ENCODE measurements around the gene CLDN6. TPM values are rescaled to one million over a fixed set of nuclear protein-coding genes. Genes with fewer than 3 reads are reported as not detected.

Gene CLDN6
- total and polyA plus RNA-seq, 2 of the 13 experiments (the other 11 are each of a cell fraction or from before 2014, with no cell fraction given) = 5.9 to 7.6 TPM

DNA sequence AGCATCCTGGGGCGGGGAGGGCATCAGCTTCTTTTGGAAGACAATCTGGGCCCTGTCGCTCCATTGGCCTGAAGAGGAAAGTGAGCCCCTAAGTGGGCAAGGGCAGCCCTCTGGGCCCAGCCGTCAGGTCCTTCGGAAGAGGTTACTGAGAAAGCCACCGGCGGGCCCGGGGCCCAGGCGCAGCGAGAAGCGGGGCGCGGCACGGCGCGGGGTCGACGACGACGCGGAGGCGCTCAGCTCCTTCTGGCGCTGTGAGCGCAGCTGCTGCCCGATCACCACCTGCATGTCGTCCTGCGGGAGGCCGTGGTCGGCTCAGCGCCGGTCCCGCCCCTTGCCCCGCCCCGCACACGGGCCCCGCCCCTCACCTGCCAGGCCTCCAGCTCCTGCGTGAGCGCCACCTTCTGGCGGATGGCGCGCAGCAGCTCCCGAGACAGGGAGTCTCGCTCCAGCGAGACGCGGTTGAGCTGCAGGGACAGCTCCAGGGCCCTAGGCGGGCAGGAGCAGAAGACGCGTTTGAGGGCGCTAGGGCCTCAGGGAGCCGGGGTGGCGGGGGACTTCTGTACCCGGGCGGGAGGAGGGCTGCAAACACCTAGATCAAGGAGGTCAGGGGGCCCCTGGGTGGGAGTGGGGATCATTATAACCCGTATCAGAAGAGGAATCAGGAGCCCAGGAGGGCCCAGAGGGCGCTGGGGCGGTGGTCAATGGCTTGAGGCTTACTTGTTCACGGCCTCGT is 10.2 kb upstream of the CLDN6 start (continued):
- TF ChIP-seq ZNF550 (CRISPR knock-in tag; IDR thresholded peaks at IDR 0.05; ENCODE audit: borderline replicate concordance) (no peak), ZNF660 (CRISPR knock-in tag; IDR thresholded peaks at IDR 0.05; ENCODE audit: borderline replicate concordance, low read depth) (no peak), NRL (CRISPR knock-in tag; IDR thresholded peaks at IDR 0.05; ENCODE audit: borderline replicate concordance) (no peak; the same call in 1 of the 2 replicates), ZNF501 (CRISPR knock-in tag; IDR thresholded peaks at IDR 0.05) (peak; percentile 49; the same call in 1 of the 2 replicates), FOXP1 (IDR thresholded peaks at IDR 0.05) (no peak), FOXP1 (CRISPR knock-in tag; IDR thresholded peaks at IDR 0.05) (no peak), ZNF572 (CRISPR knock-in tag; IDR thresholded peaks at IDR 0.05) (no peak), NCOA5 (CRISPR knock-in tag; IDR thresholded peaks at IDR 0.05) (no peak), ELF4 (CRISPR knock-in tag; IDR thresholded peaks at IDR 0.05; ENCODE audit: borderline replicate concordance) (no peak), HMGA1 (CRISPR knock-in tag; conservative IDR thresholded peaks at IDR 0.05) (no peak), RARG (CRISPR knock-in tag; IDR thresholded peaks at IDR 0.05; ENCODE audit: low read depth) (no peak), ZNF260 (CRISPR knock-in tag; IDR thresholded peaks at IDR 0.05; ENCODE audit: borderline replicate concordance, low read depth) (no peak), E2F2 (CRISPR knock-in tag; IDR thresholded peaks at IDR 0.05; ENCODE audit: borderline replicate concordance) (no peak), ZNF780A (CRISPR knock-in tag; IDR thresholded peaks at IDR 0.05) (no peak), ZNF20 (CRISPR knock-in tag; IDR thresholded peaks at IDR 0.05) (no peak), CBX2 (IDR thresholded peaks at IDR 0.05; ENCODE audit: low read depth, low read length) (no peak), CBX2 (CRISPR knock-in tag; IDR thresholded peaks at IDR 0.05; ENCODE audit: low read depth) (no peak), KLF9 (CRISPR knock-in tag; IDR thresholded peaks at IDR 0.05; ENCODE audit: low read depth) (no peak), CEBPB (IDR thresholded peaks at IDR 0.05; ENCODE audit: borderline replicate concordance, low read depth, low read length) (no peak), ZNF496 (CRISPR knock-in tag; IDR thresholded peaks at IDR 0.05; ENCODE audit: insufficient replicate concordance) (no peak), MED13 (CRISPR knock-in tag; IDR thresholded peaks at IDR 0.05) (no peak), ZNF614 (CRISPR knock-in tag; IDR thresholded peaks at IDR 0.05; ENCODE audit: borderline replicate concordance) (no peak), HMG20B (CRISPR knock-in tag; conservative IDR thresholded peaks at IDR 0.05) (no peak)
- TF ChIP-seq, protein P1, sequence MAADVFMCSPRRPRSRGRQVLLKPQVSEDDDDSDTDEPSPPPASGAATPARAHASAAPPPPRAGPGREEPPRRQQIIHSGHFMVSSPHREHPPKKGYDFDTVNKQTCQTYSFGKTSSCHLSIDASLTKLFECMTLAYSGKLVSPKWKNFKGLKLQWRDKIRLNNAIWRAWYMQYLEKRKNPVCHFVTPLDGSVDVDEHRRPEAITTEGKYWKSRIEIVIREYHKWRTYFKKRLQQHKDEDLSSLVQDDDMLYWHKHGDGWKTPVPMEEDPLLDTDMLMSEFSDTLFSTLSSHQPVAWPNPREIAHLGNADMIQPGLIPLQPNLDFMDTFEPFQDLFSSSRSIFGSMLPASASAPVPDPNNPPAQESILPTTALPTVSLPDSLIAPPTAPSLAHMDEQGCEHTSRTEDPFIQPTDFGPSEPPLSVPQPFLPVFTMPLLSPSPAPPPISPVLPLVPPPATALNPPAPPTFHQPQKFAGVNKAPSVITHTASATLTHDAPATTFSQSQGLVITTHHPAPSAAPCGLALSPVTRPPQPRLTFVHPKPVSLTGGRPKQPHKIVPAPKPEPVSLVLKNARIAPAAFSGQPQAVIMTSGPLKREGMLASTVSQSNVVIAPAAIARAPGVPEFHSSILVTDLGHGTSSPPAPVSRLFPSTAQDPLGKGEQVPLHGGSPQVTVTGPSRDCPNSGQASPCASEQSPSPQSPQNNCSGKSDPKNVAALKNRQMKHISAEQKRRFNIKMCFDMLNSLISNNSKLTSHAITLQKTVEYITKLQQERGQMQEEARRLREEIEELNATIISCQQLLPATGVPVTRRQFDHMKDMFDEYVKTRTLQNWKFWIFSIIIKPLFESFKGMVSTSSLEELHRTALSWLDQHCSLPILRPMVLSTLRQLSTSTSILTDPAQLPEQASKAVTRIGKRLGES (CRISPR knock-in tag; IDR thresholded peaks at IDR 0.05; ENCODE audit: borderline replicate concordance) = no peak
